Activated naive CD4-positive, alpha-beta T cell treated with Interleukin-2 at 50 U/mL for 16 hours (primary cell): ENCODE results near the gene LGALS9B.
"Not testable (repeated sequence)": the region's sequence is repeated elsewhere in the genome, so short reads cannot be mapped to it uniquely, and the experiment has no call there.

Source experiments
- DNase-seq: peaks from one replicate; pipeline ENCODE4 v3.0.0-alpha.2; 2020

LGALS9B gene

GRCh38 chr17:20401306-20402022 is 65.9 kb downstream of the LGALS9B start:
- DNase-seq: not testable (repeated sequence)

DNA sequence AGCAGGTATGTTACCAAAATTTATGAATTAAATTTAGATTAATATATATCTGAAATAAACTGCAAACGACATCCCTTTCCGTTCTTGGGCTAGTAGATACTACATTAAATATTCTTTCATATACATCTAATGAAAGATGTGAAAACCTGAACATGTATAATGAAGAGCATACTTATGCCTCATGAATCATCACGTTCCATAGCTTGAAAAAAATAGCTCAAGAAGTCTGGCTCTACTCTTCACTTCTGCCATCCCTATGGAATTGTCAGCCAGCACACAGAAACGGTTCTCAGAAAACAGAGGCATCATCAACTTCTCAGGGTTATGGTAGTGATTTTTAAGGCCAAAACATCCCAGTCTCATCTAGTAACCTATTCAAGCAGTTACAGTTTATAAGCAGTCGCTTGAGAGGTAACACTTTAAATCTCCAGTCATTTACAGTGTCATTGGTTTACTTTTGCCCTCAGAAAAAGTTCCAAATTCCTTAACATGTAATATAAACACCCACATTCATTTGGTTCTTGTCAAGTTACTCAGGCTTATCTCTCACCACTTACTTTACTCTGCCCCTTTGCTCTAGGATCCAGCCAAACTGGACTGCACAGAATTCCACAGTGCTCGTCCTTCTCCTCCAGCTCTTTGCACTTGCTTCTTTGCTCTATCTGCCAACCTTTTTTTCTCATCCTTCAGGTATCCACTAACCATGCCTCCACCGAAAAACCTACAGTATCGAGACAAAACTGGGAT is 66.6 kb downstream of the LGALS9B start:
- not testable (repeated sequence) for DNase-seq
